Epithelial cell of proximal tubule (primary cell): Measurements from ENCODE around the gene LTBP2. TPM values are rescaled to one million over a fixed set of nuclear protein-coding genes. Genes with fewer than 3 reads are reported as not detected.

Source experiments
- DNase-seq: peaks from one replicate; pipeline ENCODE4 v3.0.0-alpha.2; 2011; ENCODE audit warnings: low read depth
- H3K4me3 ChIP-seq: 2 replicates; pipeline ENCODE4 v1.5.1; 2011; ENCODE audit warnings: low read depth, mild to moderate bottlenecking, low read length
- total RNA-seq: library from RNA; depleted of rRNA; stranded (reverse); fragments of >200 nt; gene quantifications from 2 replicates; pipeline ENCODE4 v1.2.3, GENCODE V29; 2015
- TF ChIP-seq, protein P1 (sequence below): conservative IDR thresholded peaks from 2 replicates; pipeline ENCODE4 v1.5.1; 2012; ENCODE audit warnings: low read depth, mild to moderate bottlenecking, low read length

The LTBP2 gene
- total RNA-seq: 33.1 and 39.5 TPM in 2 replicates

DNA sequence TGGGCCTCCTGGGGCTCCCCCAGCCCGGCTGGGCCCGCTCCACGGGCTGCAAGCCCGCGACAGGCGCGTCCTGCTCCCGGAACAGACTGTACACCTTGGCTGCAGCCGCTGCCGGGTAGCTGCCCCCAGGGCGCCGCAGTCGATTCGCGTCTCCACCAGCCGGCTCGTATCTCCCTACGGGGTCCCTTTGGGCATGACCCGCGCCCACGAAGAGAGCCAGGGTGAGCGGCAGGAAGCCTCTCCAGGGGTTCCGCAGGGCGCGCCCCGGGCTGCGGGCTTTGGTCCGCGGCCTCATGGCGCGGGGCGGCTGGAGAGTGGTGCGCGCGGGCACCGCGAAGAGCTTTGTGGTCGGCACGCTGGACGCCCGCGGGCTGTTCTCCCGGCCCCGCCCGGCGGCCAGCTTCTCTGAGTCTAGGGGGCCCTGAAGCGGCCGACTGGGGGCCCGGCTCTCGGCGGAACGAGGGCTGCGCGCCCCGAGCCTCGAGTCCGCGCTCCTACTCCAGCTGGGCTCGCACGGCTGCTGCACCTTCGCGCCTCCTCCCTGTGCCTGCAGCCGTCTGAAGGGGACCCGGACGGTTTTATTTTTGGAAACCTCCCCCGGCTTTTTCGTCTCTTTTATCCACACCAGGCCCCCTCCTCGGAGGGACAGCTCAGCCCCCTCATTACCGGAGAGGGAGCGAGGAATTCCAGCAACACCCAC lies at the start of gene LTBP2:
Gene LTBP2 (minus strand): TSS at position 588 of the 700 bp plus-strand sequence. CDS start 293 bp downstream, at position 295.
- DNase-seq: no peak
- peak within 1 kb of the TSS; percentile 75 for H3K4me3 ChIP-seq
- TF ChIP-seq, protein P1, sequence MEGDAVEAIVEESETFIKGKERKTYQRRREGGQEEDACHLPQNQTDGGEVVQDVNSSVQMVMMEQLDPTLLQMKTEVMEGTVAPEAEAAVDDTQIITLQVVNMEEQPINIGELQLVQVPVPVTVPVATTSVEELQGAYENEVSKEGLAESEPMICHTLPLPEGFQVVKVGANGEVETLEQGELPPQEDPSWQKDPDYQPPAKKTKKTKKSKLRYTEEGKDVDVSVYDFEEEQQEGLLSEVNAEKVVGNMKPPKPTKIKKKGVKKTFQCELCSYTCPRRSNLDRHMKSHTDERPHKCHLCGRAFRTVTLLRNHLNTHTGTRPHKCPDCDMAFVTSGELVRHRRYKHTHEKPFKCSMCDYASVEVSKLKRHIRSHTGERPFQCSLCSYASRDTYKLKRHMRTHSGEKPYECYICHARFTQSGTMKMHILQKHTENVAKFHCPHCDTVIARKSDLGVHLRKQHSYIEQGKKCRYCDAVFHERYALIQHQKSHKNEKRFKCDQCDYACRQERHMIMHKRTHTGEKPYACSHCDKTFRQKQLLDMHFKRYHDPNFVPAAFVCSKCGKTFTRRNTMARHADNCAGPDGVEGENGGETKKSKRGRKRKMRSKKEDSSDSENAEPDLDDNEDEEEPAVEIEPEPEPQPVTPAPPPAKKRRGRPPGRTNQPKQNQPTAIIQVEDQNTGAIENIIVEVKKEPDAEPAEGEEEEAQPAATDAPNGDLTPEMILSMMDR: no peak

DNA sequence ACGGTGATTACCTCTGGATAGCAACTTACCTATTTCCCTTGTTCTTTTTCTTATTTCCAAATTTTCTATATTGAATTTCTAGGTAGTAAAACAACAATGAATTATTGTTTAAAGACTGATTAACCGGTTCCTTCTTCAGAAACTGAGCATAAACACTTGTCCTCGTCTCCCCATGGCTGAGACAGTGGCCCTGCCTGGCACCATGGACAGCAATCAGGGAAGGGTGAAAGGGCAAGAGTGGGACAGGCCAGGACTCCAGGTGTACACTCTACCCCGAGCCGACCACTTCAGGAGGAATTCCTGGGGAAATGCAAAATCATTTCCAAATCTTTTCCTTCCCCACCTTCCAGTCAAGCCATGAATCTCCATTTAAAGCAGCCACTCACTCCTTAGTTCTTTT lies 48.8 kb upstream of the LTBP2 start:
- no peak overlapping the region for H3K4me3 ChIP-seq
- TF ChIP-seq, protein P1: no peak
- DNase-seq: no peak

DNA sequence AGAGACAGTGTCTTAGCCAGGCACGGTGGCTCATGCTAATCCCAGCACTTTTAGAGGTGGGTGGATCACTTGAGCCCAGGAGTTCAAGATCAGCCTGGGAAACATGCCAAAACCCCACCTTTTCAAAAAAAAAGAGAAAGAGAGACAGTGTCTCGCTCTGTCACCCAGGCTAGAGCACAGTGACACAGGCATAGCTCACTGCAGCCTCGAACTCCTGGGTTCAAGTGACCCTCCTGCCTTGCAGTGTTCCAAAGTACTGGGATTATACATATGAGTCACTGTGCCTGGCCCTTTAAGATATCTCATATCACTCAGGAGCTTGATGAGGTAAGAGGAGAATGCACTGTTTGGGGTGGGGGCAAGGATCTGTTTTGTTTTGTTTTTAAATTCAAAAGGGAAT lies 48.1 kb upstream of the LTBP2 start:
- no peak for DNase-seq
- no peak overlapping the region for H3K4me3 ChIP-seq
- TF ChIP-seq, protein P1: no peak

DNA sequence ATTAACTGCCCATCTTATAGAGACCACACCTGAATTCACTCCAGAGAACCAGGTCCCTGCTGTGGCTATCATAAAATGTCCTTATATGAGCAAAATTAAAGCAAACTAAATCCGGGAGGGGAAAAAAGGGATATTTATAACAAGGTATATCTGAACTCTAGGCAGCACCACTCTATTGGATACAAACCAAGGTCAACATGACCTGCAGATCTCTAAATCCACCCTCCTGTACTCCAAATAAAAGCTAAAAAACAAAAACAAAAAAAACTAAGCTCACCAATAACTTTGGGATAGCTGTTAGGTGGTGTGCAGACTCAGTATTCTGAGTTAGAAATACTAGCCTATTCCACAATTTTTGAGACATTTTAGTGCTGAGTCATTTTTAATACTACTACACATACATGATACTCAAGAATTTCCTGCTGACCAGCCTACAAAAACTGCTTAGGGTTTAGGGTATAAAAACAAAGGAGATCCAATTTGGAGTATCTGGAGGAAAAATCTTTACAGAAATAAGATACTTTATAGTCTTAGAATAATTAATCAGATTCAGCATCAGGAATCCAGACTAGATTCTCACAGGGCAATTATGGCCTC lies 46.6 kb upstream of the LTBP2 start:
- H3K4me3 ChIP-seq: no peak overlapping the region
- TF ChIP-seq, protein P1: no peak
- no peak for DNase-seq

DNA sequence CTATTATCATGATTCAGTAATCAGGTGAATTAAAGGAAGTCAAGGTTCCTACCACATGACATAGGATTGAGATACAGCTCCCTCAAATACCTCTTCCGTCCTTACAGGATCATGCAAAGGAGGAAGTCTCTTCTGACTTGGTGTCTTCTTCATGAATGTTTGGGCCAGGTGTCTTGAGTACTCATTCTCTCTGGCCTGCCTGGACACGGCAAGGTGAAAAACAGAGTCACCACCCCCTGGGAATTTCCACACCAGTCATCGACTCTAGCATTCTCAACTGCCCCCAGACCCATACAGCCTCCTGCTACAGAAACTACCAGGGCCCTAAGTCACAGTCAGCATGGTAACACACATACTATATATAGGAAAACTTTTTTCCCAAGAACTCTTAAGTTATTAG lies 44.9 kb upstream of the LTBP2 start:
- DNase-seq: no peak
- TF ChIP-seq, protein P1: no peak
- no peak overlapping the region for H3K4me3 ChIP-seq

DNA sequence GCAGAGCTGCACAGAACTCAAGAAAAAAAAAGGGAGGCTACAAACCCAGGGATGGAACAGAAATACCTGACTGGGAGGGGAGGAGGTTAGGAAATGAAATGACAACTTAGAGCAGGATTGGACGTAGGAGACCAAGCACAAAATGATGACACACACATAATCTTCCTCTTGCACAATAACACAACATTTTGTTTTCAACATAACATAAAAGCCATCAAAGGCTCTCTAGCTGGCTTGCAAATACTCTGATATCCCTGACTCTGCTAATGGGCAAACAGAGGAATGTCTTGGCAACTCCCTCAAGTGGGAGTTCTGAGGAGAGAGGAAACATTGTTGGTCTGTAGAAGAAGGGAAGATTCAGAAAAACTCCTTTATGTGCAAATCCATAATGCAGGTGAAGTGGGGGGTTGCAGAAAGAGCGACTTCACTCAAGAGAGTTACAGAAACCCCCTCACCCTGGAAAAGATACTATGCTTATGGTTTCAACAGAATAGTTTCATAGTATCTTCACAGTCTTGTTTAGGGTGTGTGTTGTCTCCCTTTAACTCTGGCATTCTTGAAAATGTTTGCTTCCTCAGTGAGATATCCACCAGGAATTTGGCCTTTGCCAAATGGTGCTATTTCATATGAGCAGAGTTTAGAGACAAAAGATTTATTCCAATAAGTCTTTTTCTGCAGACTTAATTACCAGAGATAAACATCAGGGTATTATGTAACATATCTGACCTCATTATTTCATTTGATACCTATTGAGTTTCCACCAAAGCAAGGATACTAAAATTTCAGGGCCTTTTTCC lies 43.8 kb upstream of the LTBP2 start:
- DNase-seq: no peak
- TF ChIP-seq, protein P1: no peak
- no peak overlapping the region for H3K4me3 ChIP-seq
